PFSK-1 (cell line): ENCODE results near the gene SYNDIG1.

Experiments
- FOXP2 ChIP-seq: optimal IDR thresholded peaks from 2 replicates; pipeline ENCODE3; 2011; ENCODE audit warnings: borderline replicate concordance, control low read depth, inconsistent platforms; ENCODE audit not compliant: insufficient read depth; ENCODE audit errors: extremely low read length, extremely low read depth
- POLR2AphosphoS5 ChIP-seq: IDR thresholded peaks from 2 replicates; pipeline ENCODE4 v1.6.1; 2012; ENCODE audit warnings: low read depth, mild to moderate bottlenecking, control low read depth, low read length, moderate library complexity
- SIN3A ChIP-seq: IDR thresholded peaks from 2 replicates; pipeline ENCODE4 v1.6.1; 2012; ENCODE audit warnings: mild to moderate bottlenecking, low read length, moderate library complexity, borderline replicate concordance; ENCODE audit not compliant: insufficient read depth
- TAF1 ChIP-seq: IDR thresholded peaks from 2 replicates; pipeline ENCODE4 v1.6.1; 2012; ENCODE audit warnings: low read length, control low read depth, borderline replicate concordance; ENCODE audit not compliant: insufficient read depth
- TF ChIP-seq, protein P1 (sequence below), 2 experiments: IDR thresholded peaks; 2 replicates each; pipeline versions ENCODE4 v1.6.1 to v1.8.0; 2011 to 2012; ENCODE audit warnings: low read depth in 2 of 2, low read length in 2 of 2, control low read depth in 1 of 2, inconsistent platforms in 1 of 2, mild to moderate bottlenecking in 1 of 2, moderate library complexity in 1 of 2; ENCODE audit not compliant: insufficient read depth in 1 of 2

The SYNDIG1 gene

DNA sequence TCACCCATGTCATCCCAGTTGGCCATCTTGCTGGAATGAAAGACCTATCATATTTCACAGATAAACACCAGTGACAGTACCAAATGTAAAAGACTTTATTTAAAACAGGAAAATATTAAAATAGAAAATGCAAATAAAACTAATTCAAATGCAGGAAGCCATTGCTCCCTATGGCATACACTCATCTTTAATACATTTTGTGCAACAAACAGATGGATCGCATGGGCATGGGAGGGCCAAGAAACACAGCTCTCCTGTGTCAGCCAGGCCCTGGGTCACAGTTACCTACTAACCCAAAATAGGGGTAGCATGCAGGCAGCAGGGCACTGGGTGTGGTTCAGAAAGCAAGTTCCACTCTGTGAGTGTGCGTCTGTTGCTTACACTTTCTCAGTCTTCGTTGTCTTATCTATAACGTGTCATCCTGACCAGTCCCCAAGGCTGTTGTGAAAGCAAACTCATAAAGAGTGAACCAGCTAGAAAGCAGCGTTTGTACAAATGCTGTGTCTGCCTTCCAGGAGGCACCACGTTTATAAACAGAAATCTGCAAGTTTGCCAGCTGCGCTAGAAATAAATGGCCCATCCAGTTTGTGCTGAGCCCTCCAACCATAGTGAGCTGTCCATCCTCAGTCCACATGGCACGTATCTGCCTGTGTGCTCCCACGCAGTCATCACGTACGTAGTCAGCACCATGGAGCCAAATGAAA lies 180.5 kb downstream of the SYNDIG1 start:
- TF ChIP-seq POLR2AphosphoS5 = no peak
- no peak for TF ChIP-seq SIN3A

DNA sequence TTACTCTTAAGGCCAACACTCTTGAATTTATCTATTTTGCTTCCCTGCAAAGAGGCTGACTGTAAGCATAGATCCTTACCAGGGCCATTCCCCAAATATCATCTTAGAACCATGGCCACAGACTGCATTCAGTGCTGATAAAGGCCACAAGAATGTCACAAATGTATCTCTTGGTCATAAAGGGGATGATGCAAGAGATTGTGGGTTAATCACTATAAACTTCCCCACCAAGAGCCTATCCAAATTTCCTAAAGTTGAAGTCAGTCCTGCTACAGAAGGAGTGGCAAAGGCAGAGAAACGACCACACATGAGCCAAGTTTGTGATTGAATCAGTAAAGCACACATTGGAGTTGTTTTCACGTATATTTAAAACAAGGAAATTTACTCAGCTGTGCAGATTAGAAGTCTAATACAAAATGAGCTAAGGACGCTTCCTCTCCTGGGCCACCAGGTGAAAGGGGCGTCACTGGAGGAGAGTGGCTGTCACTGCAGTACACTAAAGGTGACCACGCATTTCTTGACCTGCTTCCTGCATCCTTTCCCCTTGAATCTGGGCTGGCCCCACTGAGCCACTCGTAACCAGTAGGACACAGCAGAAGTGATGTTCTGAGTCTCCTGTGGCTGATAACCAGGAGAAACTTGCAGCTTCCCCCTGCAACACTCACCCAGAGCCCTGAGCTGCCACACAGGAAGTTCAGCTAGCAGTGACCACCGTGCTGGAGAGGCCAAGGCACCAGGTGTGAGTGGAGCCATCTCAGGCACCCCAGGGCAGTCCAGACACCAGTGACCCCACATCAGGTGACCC lies 181.9 kb downstream of the SYNDIG1 start:
- no peak for TF ChIP-seq SIN3A
- TF ChIP-seq FOXP2 = no peak
- TF ChIP-seq POLR2AphosphoS5 = no peak
- TF ChIP-seq, protein P1, sequence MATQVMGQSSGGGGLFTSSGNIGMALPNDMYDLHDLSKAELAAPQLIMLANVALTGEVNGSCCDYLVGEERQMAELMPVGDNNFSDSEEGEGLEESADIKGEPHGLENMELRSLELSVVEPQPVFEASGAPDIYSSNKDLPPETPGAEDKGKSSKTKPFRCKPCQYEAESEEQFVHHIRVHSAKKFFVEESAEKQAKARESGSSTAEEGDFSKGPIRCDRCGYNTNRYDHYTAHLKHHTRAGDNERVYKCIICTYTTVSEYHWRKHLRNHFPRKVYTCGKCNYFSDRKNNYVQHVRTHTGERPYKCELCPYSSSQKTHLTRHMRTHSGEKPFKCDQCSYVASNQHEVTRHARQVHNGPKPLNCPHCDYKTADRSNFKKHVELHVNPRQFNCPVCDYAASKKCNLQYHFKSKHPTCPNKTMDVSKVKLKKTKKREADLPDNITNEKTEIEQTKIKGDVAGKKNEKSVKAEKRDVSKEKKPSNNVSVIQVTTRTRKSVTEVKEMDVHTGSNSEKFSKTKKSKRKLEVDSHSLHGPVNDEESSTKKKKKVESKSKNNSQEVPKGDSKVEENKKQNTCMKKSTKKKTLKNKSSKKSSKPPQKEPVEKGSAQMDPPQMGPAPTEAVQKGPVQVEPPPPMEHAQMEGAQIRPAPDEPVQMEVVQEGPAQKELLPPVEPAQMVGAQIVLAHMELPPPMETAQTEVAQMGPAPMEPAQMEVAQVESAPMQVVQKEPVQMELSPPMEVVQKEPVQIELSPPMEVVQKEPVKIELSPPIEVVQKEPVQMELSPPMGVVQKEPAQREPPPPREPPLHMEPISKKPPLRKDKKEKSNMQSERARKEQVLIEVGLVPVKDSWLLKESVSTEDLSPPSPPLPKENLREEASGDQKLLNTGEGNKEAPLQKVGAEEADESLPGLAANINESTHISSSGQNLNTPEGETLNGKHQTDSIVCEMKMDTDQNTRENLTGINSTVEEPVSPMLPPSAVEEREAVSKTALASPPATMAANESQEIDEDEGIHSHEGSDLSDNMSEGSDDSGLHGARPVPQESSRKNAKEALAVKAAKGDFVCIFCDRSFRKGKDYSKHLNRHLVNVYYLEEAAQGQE (IDR thresholded peaks at IDR 0.05; ENCODE audit: insufficient read depth in 1 of 2, low read depth in 2 of 2, low read length in 2 of 2) = no peak
- no peak for TF ChIP-seq TAF1

DNA sequence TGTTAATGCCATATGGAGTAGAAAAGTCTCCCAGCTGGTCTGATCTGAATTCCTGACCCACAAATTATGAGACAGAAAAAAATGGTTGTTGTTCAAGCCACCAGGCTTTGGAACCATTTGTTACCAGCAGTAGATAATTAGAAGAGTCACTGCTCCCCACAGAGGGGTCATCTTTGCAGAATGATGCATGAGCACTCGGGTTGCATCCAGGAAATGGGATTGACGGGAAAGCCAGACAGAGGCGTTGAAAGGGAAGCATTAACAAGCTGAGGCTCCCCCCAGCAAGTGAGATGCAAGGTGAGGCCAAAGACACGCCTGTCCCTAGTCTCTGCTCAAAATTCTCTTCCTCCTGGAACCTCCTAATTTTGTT lies 182.5 kb downstream of the SYNDIG1 start:
- TF ChIP-seq SIN3A (no peak), FOXP2 (no peak), POLR2AphosphoS5 (no peak), TAF1 (no peak)
- TF ChIP-seq, protein P1 (IDR thresholded peaks at IDR 0.05; ENCODE audit: insufficient read depth in 1 of 2, low read depth in 2 of 2, low read length in 2 of 2) = no peak

DNA sequence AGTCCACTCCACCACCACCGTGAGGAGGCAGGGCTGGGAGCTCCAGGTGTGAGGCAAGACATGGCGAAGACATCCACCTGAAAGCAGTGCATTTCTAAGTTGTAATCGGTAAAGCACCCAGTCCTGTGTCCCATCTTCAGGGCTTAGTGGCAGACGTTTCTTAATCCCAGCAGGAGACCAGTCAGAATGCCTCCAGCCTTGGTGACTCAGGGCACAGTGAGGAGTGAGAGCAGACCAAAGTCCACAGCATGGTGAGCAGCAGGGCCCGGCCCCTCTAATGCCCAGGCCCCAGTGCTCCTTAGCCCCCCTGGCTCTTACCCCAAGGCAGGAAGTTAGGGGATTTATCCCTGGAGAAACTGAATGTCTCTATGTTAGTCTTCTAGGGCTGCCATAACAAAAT lies 183.9 kb downstream of the SYNDIG1 start:
- TF ChIP-seq SIN3A = no peak
- TF ChIP-seq, protein P1 (IDR thresholded peaks at IDR 0.05; ENCODE audit: insufficient read depth in 1 of 2, low read depth in 2 of 2, low read length in 2 of 2) = no peak
- TF ChIP-seq FOXP2 = no peak
- no peak for TF ChIP-seq POLR2AphosphoS5
- TF ChIP-seq TAF1 = no peak

GRCh38 chr20:24654425-24654824 lies 185.0 kb downstream of the SYNDIG1 start:
- TF ChIP-seq SIN3A (no peak), FOXP2 (no peak), POLR2AphosphoS5 (no peak), TAF1 (no peak)
- TF ChIP-seq, protein P1 (IDR thresholded peaks at IDR 0.05; ENCODE audit: insufficient read depth in 1 of 2, low read depth in 2 of 2, low read length in 2 of 2) = no peak
